GM19452 (cell line): ENCODE results near the gene PTF1A.
"Not testable (repeated sequence)": the region's sequence is repeated elsewhere in the genome, so short reads cannot be mapped to it uniquely, and the experiment has no call there.

Experiments used
- ATAC-seq: cut with Tn5 transposase; IDR thresholded peaks from one replicate; pipeline ENCODE4 v1.9.1; 2021; ENCODE audit not compliant: unreplicated experiment

The PTF1A gene

DNA sequence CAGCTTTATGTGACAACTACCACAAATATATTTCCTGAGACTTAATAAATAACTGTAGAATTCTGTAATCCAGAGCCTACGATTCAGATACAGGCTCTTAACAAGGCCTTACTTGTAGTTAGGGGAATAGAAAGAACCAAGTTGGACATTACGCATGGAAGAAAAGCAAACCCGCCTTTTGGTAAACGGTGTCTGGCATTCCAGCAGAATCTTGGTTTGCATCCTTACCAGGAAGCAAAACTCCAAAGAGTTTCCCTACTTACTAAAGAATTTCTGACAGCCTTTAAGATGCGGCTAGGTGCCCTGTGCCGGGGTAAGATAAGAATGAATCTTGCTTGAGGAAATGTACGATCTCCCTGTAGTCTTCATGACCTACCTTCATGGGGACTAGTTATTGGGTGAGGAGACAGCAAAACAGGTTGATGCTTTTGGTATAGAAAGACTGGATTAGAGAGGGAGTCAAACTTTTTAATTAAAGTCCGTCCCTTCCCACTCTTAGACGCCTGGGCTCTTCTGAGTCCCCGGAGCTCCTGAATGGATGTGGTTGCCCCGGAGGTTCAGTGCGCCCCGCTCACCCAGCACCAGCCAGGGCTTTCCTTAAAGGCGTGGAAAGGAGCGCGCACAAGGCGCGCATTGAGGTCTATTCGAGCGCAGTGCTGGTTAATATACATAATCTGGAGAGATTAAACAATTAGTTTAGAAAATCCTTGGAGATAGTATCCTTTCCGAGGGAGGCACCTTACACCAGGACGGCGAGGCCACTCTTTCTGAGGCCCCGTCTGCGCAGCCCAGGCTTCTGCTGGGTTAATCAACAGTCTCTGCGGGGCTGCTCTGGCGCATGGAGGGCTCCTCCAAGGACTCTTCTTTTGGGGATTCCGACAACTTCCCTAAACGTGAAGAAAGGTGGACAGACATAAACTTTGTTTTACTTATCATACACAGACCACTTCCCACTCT, 11.5 kb downstream of the PTF1A start:
- no peak for ATAC-seq

DNA sequence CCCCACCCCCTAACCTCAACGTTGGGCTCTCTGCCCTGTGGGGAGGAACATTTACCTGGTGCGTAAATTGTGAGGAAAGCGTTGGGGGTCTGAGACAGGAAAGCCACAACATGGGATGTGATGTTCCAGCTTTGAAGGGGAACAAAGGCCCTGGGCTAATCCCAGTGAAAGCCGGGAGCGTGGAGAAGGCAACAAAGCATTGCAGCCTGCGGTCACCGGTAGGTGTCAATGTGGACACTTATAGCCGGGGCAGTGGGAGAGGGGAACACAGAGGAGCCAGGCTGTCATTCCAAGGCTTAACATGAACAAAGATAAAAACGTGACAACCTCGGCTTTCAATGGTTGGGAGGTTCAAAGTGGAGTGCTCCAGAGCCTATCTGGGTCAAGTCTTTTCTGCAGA, 12.7 kb downstream of the PTF1A start:
- no peak for ATAC-seq

DNA sequence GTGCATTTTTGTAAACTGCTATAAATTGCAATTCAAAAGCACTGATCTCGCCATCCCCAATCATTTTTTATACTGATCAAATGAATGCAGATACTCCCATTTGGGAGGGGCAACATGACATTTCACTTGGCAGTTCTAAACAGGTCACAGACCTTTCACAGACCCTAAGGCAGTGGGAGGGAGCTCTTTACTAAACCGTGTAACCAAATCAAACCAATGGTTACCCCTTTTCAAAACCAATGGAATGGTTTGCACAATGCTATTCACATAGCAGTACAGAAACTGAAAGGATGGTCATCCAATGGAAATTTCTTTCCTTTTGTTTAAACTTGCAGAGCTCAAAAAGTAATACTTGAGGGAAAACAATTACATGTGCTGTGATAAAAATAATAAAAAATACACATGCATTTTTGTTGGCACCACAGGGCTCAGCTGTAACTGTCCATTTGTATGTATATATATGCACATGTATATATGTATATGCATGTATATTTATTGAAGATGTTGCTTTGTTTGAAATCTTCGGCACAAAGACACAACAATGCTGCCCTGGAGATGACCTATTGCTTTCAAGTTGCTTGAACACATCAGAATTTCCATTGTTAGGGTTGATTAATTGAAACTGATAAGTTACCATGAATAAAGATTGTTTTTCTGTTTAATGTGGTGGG, 14.0 kb downstream of the PTF1A start:
- ATAC-seq = no peak

DNA sequence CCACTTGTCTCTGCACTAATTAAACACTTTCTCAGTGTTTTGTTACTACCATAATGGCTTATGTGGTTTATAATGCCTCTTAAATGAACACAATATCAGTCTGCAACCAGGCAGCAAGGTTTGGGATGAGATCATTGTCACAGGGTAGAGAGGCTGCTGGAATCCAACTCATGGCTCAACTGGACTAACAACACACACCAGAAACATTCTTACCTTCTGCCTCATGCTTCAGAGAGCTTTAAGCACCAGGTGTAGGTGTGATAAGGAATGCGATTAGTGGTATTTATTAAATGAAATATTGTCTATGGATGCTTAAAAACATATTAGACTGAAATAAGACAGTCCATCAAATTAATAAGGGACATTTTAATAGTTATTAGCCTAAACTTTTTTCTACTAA, 25.4 kb downstream of the PTF1A start:
- ATAC-seq = no peak

DNA sequence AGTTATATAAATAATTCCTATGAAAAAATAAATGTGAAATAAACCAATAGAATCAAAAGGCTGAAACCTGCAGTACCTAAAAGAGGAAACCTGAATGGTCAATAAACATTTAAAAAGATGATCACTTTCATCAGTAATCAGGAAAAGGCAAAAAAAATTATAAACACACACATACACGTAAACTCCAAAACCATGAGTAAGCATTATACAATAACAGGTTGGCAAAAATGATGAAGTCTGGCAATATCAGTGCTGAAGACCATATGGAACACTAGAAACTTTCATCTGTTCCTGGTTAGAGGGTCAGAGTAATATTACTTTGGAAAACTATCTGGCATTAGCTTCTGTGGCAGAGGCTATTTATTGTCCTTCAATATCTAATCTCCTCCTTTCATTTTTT, 38.5 kb downstream of the PTF1A start:
- ATAC-seq = no peak

DNA sequence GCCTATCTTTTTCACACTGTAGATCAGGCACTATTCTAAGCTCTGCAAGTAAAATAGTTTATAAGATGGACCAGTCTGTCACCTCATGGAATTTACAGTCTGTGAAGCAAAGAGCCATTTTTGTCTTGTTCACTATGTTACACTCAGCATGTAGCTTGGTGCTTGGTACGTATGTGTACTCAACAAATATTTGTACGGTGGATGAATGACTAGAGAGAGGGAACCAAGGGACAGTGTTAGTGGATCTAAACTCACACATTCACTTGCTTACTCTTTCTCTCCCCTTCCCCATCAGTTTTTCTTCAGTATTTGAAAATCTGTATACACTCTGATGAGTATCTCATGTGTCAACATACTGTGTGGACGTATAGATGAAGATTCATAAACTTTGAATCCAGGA, 45.9 kb downstream of the PTF1A start:
- ATAC-seq = no peak

DNA sequence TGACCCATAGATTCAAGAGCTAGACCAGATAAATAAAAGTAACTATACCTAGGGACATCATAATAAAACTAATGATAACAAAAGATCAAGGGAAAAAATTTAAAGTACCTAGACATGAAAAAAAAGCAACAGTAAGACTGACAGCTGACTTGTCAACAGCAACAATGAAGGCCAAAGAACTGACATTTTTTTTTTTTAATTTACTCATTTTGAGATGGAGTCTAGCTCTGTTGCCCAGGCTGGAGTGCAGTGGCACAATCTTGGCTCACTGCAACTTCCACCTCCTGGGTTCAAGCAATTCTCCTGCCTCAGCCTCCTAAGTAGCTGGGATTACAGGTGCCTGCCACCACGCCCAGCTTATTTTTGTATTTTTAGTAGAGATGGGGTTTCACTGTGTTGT, 49.7 kb downstream of the PTF1A start:
- not testable (repeated sequence) for ATAC-seq
